Naive thymus-derived CD4-positive, alpha-beta T cell (primary cell): Measurements from ENCODE around the gene NOC4L. TPM values are rescaled to one million over a fixed set of nuclear protein-coding genes. Genes with fewer than 3 reads are reported as not detected.

Experiments used
- ATAC-seq: fragments of 150-1000 bp; cut with Tn5 transposase; 2 replicates; pipeline ENCODE4 v1.10.0; 2021; ENCODE audit warnings: mild to moderate bottlenecking, moderate library complexity
- CTCF ChIA-PET: fragments of 350-600 bp; sonication (Branson Sonifier 250); formaldehyde crosslinking; loops from one replicate; lab custom pipeline; 2021; ENCODE audit warnings: antibody characterized with exemption; lab: Charles Lee
- POLR2A ChIA-PET: fragments of 350-600 bp; sonication (Branson Sonifier 250); formaldehyde crosslinking; loops from one replicate; lab custom pipeline; 2021; ENCODE audit warnings: antibody characterized with exemption, inconsistent platforms; lab: Charles Lee
- DNase-seq, 9 donors: peaks; one replicate each; pipeline versions ENCODE4 v3.0.0 to v3.0.0-alpha.2; 2020 to 2022; ENCODE audit warnings: mixed read lengths in 1 of 9
- H3K27ac ChIP-seq: one replicate; pipeline ENCODE4 v1.7.0; 2013; ENCODE audit warnings: mild to moderate bottlenecking, low read depth, low read length, moderate library complexity
- H3K27me3 ChIP-seq, 2 donors: one replicate each; pipeline ENCODE4 v1.7.0; 2013; ENCODE audit warnings: low read length in 2 of 2, mild to moderate bottlenecking in 2 of 2, moderate library complexity in 2 of 2; ENCODE audit not compliant: control insufficient read depth in 2 of 2, insufficient read depth in 2 of 2
- H3K36me3 ChIP-seq, 3 experiments: 1 replicate in 2 of 3; 2 replicates in 1 of 3; pipeline ENCODE4 v1.7.0; 2013; ENCODE audit warnings: low read length in 3 of 3, mild to moderate bottlenecking in 3 of 3, moderate library complexity in 1 of 3; ENCODE audit not compliant: insufficient read depth in 3 of 3, control insufficient read depth in 2 of 3
- H3K4me1 ChIP-seq, 2 donors: one replicate each; pipeline ENCODE4 v1.7.0; 2013; ENCODE audit warnings: low read length in 2 of 2, mild to moderate bottlenecking in 2 of 2, moderate library complexity in 1 of 2; ENCODE audit not compliant: control insufficient read depth in 2 of 2, insufficient read depth in 2 of 2
- H3K4me3 ChIP-seq: 2 replicates; pipeline ENCODE4 v1.7.0; 2013; ENCODE audit warnings: mild to moderate bottlenecking, low read length
- H3K9me3 ChIP-seq, 3 experiments: 1 replicate in 2 of 3; 2 replicates in 1 of 3; pipeline ENCODE4 v1.7.0; 2013; ENCODE audit warnings: low read length in 3 of 3; ENCODE audit not compliant: control insufficient read depth in 2 of 3
- H3K27ac Mint-ChIP-seq, 9 donors: one replicate each; pipeline ENCODE4 v1.8.0; 2020 to 2022; ENCODE audit warnings: mixed read lengths in 9 of 9, mild to moderate bottlenecking in 8 of 9, moderate library complexity in 5 of 9, inconsistent platforms in 2 of 9
- H3K27me3 Mint-ChIP-seq, 5 donors: one replicate each; pipeline ENCODE4 v1.8.0; 2021 to 2022; ENCODE audit warnings: mixed read lengths in 5 of 5, mild to moderate bottlenecking in 1 of 5
- H3K36me3 Mint-ChIP-seq, 5 donors: one replicate each; pipeline ENCODE4 v1.8.0; 2020 to 2022; ENCODE audit warnings: mixed read lengths in 5 of 5, mild to moderate bottlenecking in 3 of 5, inconsistent platforms in 1 of 5
- H3K4me1 Mint-ChIP-seq, 7 donors: one replicate each; pipeline ENCODE4 v1.8.0; 2020 to 2022; ENCODE audit warnings: mixed read lengths in 7 of 7, mild to moderate bottlenecking in 3 of 7, inconsistent platforms in 1 of 7
- H3K4me3 Mint-ChIP-seq, 10 donors: one replicate each; pipeline ENCODE4 v1.8.0; 2020 to 2022; ENCODE audit warnings: mild to moderate bottlenecking in 10 of 10, mixed read lengths in 10 of 10, moderate library complexity in 6 of 10, inconsistent platforms in 2 of 10
- H3K9me3 Mint-ChIP-seq, 11 donors: one replicate each; pipeline ENCODE4 v1.8.0; 2020 to 2022; ENCODE audit warnings: mixed read lengths in 11 of 11, mild to moderate bottlenecking in 4 of 11, inconsistent platforms in 1 of 11, moderate library complexity in 1 of 11
- intact Hi-C, 2 donors: fragments of 100-400 bp; cut with micrococcal nuclease; formaldehyde crosslinking; loops; one replicate each; pipeline ENCODE4 v1.15.1; 2023
- polyA plus RNA-seq, 2 donors: library from polyadenylated mRNA; unstranded; fragments of 300-500 nt; fragmentation: Illumina TruSeq; gene quantifications; one replicate each; pipeline ENCODE4 v1.2.3, GENCODE V29; 2021
- total RNA-seq, 6 experiments: library from RNA in 5 of 6; stranded (reverse) in 5 of 6; gene quantifications; 1 replicate in 5 of 6; 2 replicates in 1 of 6; pipeline ENCODE4 v1.2.3 and lab custom pipeline; 2021 to 2026

NOC4L gene
- total and polyA plus RNA-seq, 7 experiments from 2014 or later, result 16.9 to 29.0 (median 21.1) TPM

- intact Hi-C loops, result loop anchor here in 1 of 2 donors (5.0 kb wide), 2 partner anchors 44 to 74 kb away; no protein-coding TSS in a partner anchor
- Mint-ChIP-seq H3K36me3 (peaks cover 4 to 7% (median 6%) of the 10 kb centered on the region in 5 donors), H3K27me3 (peaks cover 0 to 2% (median 0%) of the 10 kb centered on the region in 5 donors), H3K4me1 (peaks cover 16 to 30% (median 24%) of the 10 kb centered on the region in 7 donors), H3K9me3 (peaks cover 0 to 4% (median 0%) of the 10 kb centered on the region in 11 donors), H3K27ac (no peak overlapping the region), H3K4me3 (peak overlapping the region in 2 of 10 donors; percentile 32 to 33)
- ChIA-PET POLR2A (interaction anchor here (0.6 to 0.9 kb wide), 2 partner anchors 56 to 59 kb away, joined by 3 read pairs; no protein-coding TSS in a partner anchor), CTCF (no interaction called here)
- Histone ChIP-seq H3K27me3 (no peaks in the 10 kb centered on the region), H3K36me3 (peaks cover 0 to 58% (median 21%) of the 10 kb centered on the region in 3 experiments), H3K27ac (no peak overlapping the region), H3K4me3 (no peak overlapping the region), H3K9me3 (no peaks in the 10 kb centered on the region), H3K4me1 (peaks cover 21 to 22% of the 10 kb centered on the region in 2 donors)
- DNase-seq (no peak), ATAC-seq (no peak)
Observed at GRCh38 chr12:132140918-132141841, 3.1 kb upstream of the NOC4L start.

- Histone ChIP-seq H3K27ac (no peak overlapping the region), H3K36me3 (peaks cover 0 to 66% (median 21%) of the 10 kb centered on the region in 3 experiments), H3K9me3 (no peaks in the 10 kb centered on the region), H3K27me3 (no peaks in the 10 kb centered on the region), H3K4me1 (peaks cover 21 to 23% of the 10 kb centered on the region in 2 donors), H3K4me3 (no peak overlapping the region)
- intact Hi-C loops, result loop anchor here in 1 of 2 donors (5.0 kb wide), 2 partner anchors 45 to 75 kb away; no protein-coding TSS in a partner anchor
- ChIA-PET CTCF (no interaction called here), POLR2A (interaction anchor here (0.9 kb wide), 1 partner anchor 57 kb away, joined by 3 read pairs; no protein-coding TSS in a partner anchor)
- Mint-ChIP-seq H3K4me1 (peaks cover 21 to 38% (median 29%) of the 10 kb centered on the region in 7 donors), H3K36me3 (peaks cover 4 to 9% (median 6%) of the 10 kb centered on the region in 5 donors), H3K27ac (peak overlapping the region in 4 of 9 donors; percentile 28 to 85 (median 50)), H3K9me3 (peaks cover 0 to 4% (median 0%) of the 10 kb centered on the region in 11 donors), H3K27me3 (peaks cover 0 to 2% (median 0%) of the 10 kb centered on the region in 5 donors), H3K4me3 (peak overlapping the region; percentile 56 to 93 (median 86))
- DNase-seq (no peak), ATAC-seq (no peak)
Observed at GRCh38 chr12:132141976-132142678, 2.1 kb upstream of the NOC4L start.

DNA sequence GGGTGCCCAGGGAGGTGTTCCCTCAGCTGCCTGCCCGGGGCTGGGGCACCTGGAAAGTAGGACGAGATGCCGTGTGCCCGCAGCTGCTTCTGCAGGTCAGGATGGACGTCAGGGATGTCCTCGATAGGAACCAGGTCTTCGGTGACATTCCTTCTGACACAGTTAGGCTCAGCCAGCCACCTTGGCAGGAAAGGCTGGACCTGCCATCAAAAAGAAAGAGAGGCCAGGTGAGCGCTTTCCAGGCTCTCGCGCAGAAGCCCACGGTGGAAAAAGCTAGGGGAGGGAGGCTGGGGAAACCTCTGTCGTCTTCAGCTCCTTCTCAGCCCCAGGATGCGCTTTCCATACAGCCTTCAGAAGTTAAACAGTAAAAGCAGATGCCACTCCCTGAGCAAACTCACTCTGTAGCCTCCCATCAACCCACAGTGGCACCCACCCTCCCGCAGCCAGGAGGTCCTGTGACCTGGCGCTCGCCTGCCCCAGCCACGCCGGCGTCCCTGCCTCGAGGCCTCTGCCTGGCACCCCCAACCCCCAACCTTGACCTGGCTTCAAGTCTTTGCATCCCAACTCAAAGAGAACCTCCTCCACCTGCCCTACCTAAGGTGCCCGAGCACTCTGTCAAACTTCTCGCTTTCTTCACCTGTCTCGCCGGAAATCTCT, 1.4 kb upstream of the NOC4L start:
- Mint-ChIP-seq H3K9me3 (peaks cover 0 to 4% (median 0%) of the 10 kb centered on the region in 11 donors), H3K36me3 (peaks cover 3 to 9% (median 5%) of the 10 kb centered on the region in 5 donors), H3K4me3 (peak overlapping the region; percentile 79 to 93 (median 86)), H3K27me3 (peaks cover 0 to 2% (median 0%) of the 10 kb centered on the region in 5 donors), H3K27ac (peak overlapping the region in 8 of 9 donors; percentile 36 to 90 (median 81)), H3K4me1 (peaks cover 21 to 38% (median 29%) of the 10 kb centered on the region in 7 donors)
- POLR2A ChIA-PET, result no interaction called here
- no peaks in the 10 kb centered on the region for H3K9me3 ChIP-seq
- H3K27me3 ChIP-seq, result no peaks in the 10 kb centered on the region
- no peak for ATAC-seq
- CTCF ChIA-PET, result no interaction called here
- peak overlapping the region; percentile 92 for H3K27ac ChIP-seq
- H3K36me3 ChIP-seq, result peaks cover 0 to 71% (median 21%) of the 10 kb centered on the region in 3 experiments
- peaks cover 21 to 23% of the 10 kb centered on the region in 2 donors for H3K4me1 ChIP-seq
- DNase-seq, result no peak
- H3K4me3 ChIP-seq, result peak overlapping the region; percentile 58
- intact Hi-C loops, result loop anchor here in 1 of 2 donors (5.0 kb wide), 2 partner anchors 46 to 76 kb away; no protein-coding TSS in a partner anchor

DNA sequence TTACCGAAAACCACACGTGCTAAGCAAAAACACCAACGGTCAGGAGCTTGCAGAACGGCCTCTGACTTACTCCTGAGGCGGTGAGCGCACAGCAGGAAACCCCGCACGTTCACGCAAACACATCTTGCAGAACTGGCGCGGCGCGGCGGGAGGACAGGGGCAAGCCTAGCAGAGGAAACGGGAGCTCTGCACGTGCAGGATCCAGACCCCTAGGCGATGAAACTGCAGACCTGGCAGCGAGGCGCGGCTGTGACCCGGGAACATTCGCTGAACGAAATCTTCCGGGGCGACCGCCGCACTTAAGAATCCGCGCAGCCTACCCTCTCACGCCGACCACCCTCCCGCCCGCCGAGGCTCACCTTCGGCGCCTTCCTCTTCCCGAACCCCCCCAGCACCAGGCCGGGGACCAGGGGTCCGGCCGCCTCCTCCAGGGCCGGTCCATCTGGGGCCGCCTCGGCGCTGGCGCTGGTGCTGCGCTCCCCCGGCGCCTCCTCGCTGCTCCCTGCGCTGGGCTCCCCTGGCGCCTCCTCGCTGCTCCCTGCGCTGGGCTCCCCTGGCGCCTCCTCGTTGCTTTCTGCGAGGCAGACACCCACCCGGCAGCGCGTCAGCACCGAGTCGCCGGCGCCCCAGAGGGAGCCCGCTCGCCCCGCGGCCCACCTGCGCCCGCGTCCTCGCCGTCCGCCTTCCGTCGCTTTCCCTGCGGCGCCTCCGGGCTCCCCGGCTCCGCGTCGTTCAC, 753 bp upstream of the NOC4L start:
- CTCF ChIA-PET, result no interaction called here
- peak overlapping the region; percentile 79 to 93 (median 86) for H3K4me3 Mint-ChIP-seq
- POLR2A ChIA-PET, result no interaction called here
- no peaks in the 10 kb centered on the region for H3K27me3 ChIP-seq
- peaks cover 0 to 9% (median 3%) of the 10 kb centered on the region in 5 donors for H3K36me3 Mint-ChIP-seq
- H3K27ac ChIP-seq, result peak overlapping the region; percentile 92
- DNase-seq (peak in 2 of 9 donors; percentile 44 to 51), ATAC-seq (peak; percentile 46)
- H3K27ac Mint-ChIP-seq, result peak overlapping the region in 8 of 9 donors; percentile 36 to 90 (median 81)
- H3K9me3 ChIP-seq, result no peaks in the 10 kb centered on the region
- peaks cover 21 to 23% of the 10 kb centered on the region in 2 donors for H3K4me1 ChIP-seq
- H3K9me3 Mint-ChIP-seq, result peaks cover 0 to 4% (median 0%) of the 10 kb centered on the region in 11 donors
- peaks cover 0 to 73% (median 21%) of the 10 kb centered on the region in 3 experiments for H3K36me3 ChIP-seq
- peak overlapping the region; percentile 58 for H3K4me3 ChIP-seq
- intact Hi-C loops, result loop anchor here (1.0 to 5.0 kb wide), 6 partner anchors 45 to 345 kb away; no protein-coding TSS in a partner anchor
- peaks cover 21 to 38% (median 29%) of the 10 kb centered on the region in 7 donors for H3K4me1 Mint-ChIP-seq
- peaks cover 0 to 2% (median 0%) of the 10 kb centered on the region in 5 donors for H3K27me3 Mint-ChIP-seq

GRCh38 chr12:132144810-132145168, 532 bp downstream of the NOC4L start:
- Histone ChIP-seq H3K4me3 (peak overlapping the region; percentile 80), H3K27ac (peak overlapping the region; percentile 92), H3K36me3 (peaks cover 0 to 66% (median 17%) of the 10 kb centered on the region in 3 experiments), H3K27me3 (no peaks in the 10 kb centered on the region), H3K4me1 (peaks cover 21 to 23% of the 10 kb centered on the region in 2 donors), H3K9me3 (no peaks in the 10 kb centered on the region)
- POLR2A ChIA-PET, result interaction anchor here (0.7 to 1.3 kb wide), 3 partner anchors 39 to 78 kb away, joined by 3 to 8 read pairs (median 4); no protein-coding TSS in a partner anchor
- peak overlapping the region; percentile 74 to 97 (median 91) for H3K27ac Mint-ChIP-seq
- peaks cover 0 to 2% (median 0%) of the 10 kb centered on the region in 5 donors for H3K27me3 Mint-ChIP-seq
- CTCF ChIA-PET, result interaction anchor here (0.7 to 1.3 kb wide), 2 partner anchors 9 to 17 kb away, joined by 3 to 4 read pairs; no protein-coding TSS in a partner anchor
- peaks cover 21 to 38% (median 29%) of the 10 kb centered on the region in 7 donors for H3K4me1 Mint-ChIP-seq
- intact Hi-C loops, result loop anchor here (1.0 to 5.0 kb wide), 6 partner anchors 44 to 344 kb away; no protein-coding TSS in a partner anchor
- DNase-seq (no peak), ATAC-seq (peak; percentile 2)
- peaks cover 0 to 4% (median 0%) of the 10 kb centered on the region in 11 donors for H3K9me3 Mint-ChIP-seq
- peaks cover 0 to 6% (median 0%) of the 10 kb centered on the region in 5 donors for H3K36me3 Mint-ChIP-seq
- H3K4me3 Mint-ChIP-seq, result peak overlapping the region; percentile 85 to 97 (median 90)
